OCI-LY1 (cell line): Measurements from ENCODE around the gene NR2F1-AS1.

ENCODE experiments used
- H2AFZ ChIP-seq: fragments of 200-600 bp; sonication (generic), shearing (Covaris generic); 2 replicates; pipeline ENCODE4 v1.6.0; 2014; ENCODE audit warnings: antibody characterized with exemption, mild to moderate bottlenecking, low read length
- H3F3A ChIP-seq: fragments of 200-600 bp; sonication (generic), shearing (Covaris generic); 2 replicates; pipeline ENCODE4 v1.6.0; 2014; ENCODE audit warnings: mild to moderate bottlenecking, antibody characterized with exemption, low read length, moderate library complexity; ENCODE audit not compliant: insufficient read depth
- H3K27ac ChIP-seq: fragments of 200-600 bp; sonication (generic); 2 replicates; pipeline ENCODE4 v1.5.1; 2014; ENCODE audit warnings: low read length, mixed run types, mild to moderate bottlenecking, low read depth; ENCODE audit not compliant: poor library complexity, severe bottlenecking
- H3K27me3 ChIP-seq: fragments of 200-600 bp; sonication (generic); 2 replicates; pipeline ENCODE4 v1.6.0; 2014; ENCODE audit warnings: antibody characterized with exemption, mild to moderate bottlenecking, low read length, moderate library complexity; ENCODE audit not compliant: insufficient read depth
- H3K36me3 ChIP-seq: fragments of 200-600 bp; sonication (generic); 2 replicates; pipeline ENCODE4 v1.6.1; 2014; ENCODE audit warnings: mild to moderate bottlenecking, antibody characterized with exemption, low read length, moderate library complexity, mixed read lengths; ENCODE audit not compliant: insufficient read depth
- H3K4me1 ChIP-seq: fragments of 200-600 bp; sonication (generic); 2 replicates; pipeline ENCODE4 v1.5.1; 2014; ENCODE audit warnings: mild to moderate bottlenecking, low read length, moderate library complexity; ENCODE audit not compliant: insufficient read depth, severe bottlenecking
- H3K4me2 ChIP-seq: fragments of 200-600 bp; sonication (generic), shearing (Covaris generic); 2 replicates; pipeline ENCODE4 v1.6.1; 2014; ENCODE audit warnings: low read length
- H3K4me3 ChIP-seq: fragments of 200-600 bp; sonication (generic); 2 replicates; pipeline ENCODE4 v1.5.1; 2014; ENCODE audit warnings: low read length, low read depth, mild to moderate bottlenecking, mixed read lengths; ENCODE audit not compliant: poor library complexity, severe bottlenecking
- H3K79me2 ChIP-seq: fragments of 200-600 bp; shearing (Covaris generic); 2 replicates; pipeline ENCODE4 v1.6.1; 2016; ENCODE audit warnings: mixed run types, low read length, mixed read lengths; ENCODE audit not compliant: insufficient read depth
- H3K9ac ChIP-seq: fragments of 200-600 bp; sonication (generic), shearing (Covaris generic); 2 replicates; pipeline ENCODE4 v1.6.1; 2014; ENCODE audit warnings: mild to moderate bottlenecking, low read length, mixed read lengths
- H3K9me2 ChIP-seq: fragments of 200-600 bp; sonication (generic), shearing (Covaris generic); 2 replicates; pipeline ENCODE4 v1.6.1; 2014; ENCODE audit warnings: low read depth, mild to moderate bottlenecking, low read length, mixed read lengths
- H3K9me3 ChIP-seq: fragments of 200-600 bp; shearing (Covaris generic); 2 replicates; pipeline ENCODE4 v1.6.1; 2014; ENCODE audit warnings: low read length, mixed read lengths
- H4K20me1 ChIP-seq: fragments of 200-600 bp; sonication (generic), shearing (Covaris generic); 2 replicates; pipeline ENCODE4 v1.6.0; 2016; ENCODE audit warnings: mild to moderate bottlenecking, low read length; ENCODE audit not compliant: insufficient read depth
- EZH2 ChIP-seq: fragments of 200-600 bp; sonication (generic), shearing (Covaris generic); IDR thresholded peaks from 2 replicates; pipeline ENCODE4 v1.8.0; 2017; ENCODE audit warnings: borderline replicate concordance, mixed run types, mild to moderate bottlenecking, antibody characterized with exemption, low read length, moderate library complexity, mixed read lengths
- TF ChIP-seq, protein P1 (sequence below): fragments of 200-600 bp; sonication (generic), shearing (Covaris generic); IDR thresholded peaks from 2 replicates; pipeline ENCODE4 v1.5.1; 2017; ENCODE audit warnings: mild to moderate bottlenecking, antibody characterized with exemption, low read length, moderate library complexity, mixed read lengths

Gene NR2F1-AS1

DNA sequence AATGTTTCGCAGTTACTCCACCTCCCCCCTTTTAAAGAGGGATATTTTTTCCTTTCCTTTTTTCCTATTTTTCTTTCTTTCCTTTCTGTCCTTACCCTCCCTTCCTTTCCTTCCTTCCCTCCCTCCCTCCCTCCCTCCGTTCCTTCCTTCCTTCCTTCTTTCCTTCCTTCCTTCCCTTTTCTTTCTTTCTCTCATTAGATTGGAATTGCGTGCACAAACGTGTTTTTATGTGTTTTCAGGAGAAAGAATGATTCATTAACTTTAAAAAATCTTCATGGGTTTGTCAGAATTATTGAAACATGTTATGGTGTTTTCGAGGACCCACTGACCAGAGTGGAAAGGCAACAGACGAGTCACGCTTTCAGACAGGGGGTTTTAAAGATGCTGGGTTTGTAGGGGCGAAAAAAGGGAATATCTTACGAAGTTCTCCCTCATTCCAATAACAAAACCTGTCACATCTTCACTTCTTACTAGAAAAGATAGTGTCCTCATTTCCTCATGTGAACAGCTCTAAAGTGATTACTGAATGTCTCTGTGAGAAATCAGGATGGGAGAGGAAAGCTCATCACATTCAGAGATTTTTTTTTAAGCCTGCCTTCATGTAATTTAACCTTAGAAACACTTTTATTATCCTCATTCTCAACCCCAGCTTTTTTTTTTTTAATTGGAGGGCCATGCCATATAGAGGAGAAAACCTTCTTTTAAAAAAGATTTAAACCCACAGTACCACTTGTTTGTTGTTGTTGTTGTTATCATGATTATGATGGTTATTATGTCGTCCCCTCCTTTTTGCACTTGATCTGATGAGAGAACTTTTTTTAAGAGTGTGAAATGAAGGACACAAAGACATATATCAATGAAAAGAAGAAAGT is 23.9 kb upstream of the NR2F1-AS1 start:
- no peak overlapping the region for H3K27ac ChIP-seq
- no peaks in the 10 kb centered on the region for H3K9me2 ChIP-seq
- H3K4me1 ChIP-seq = no peaks in the 10 kb centered on the region
- no peak overlapping the region for H2AFZ ChIP-seq
- H3K79me2 ChIP-seq = no peaks in the 10 kb centered on the region
- no peak for TF ChIP-seq EZH2
- TF ChIP-seq, protein P1, sequence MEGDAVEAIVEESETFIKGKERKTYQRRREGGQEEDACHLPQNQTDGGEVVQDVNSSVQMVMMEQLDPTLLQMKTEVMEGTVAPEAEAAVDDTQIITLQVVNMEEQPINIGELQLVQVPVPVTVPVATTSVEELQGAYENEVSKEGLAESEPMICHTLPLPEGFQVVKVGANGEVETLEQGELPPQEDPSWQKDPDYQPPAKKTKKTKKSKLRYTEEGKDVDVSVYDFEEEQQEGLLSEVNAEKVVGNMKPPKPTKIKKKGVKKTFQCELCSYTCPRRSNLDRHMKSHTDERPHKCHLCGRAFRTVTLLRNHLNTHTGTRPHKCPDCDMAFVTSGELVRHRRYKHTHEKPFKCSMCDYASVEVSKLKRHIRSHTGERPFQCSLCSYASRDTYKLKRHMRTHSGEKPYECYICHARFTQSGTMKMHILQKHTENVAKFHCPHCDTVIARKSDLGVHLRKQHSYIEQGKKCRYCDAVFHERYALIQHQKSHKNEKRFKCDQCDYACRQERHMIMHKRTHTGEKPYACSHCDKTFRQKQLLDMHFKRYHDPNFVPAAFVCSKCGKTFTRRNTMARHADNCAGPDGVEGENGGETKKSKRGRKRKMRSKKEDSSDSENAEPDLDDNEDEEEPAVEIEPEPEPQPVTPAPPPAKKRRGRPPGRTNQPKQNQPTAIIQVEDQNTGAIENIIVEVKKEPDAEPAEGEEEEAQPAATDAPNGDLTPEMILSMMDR = no peak
- H3K9me3 ChIP-seq = no peaks in the 10 kb centered on the region
- no peaks in the 10 kb centered on the region for H3K36me3 ChIP-seq
- H3K4me3 ChIP-seq = no peak overlapping the region
- no peaks in the 10 kb centered on the region; the same call in 1 of the 2 replicates for H3K27me3 ChIP-seq
- H4K20me1 ChIP-seq = no peaks in the 10 kb centered on the region
- H3F3A ChIP-seq = no peaks in the 10 kb centered on the region
- H3K4me2 ChIP-seq = no peak overlapping the region
- H3K9ac ChIP-seq = no peak overlapping the region

DNA sequence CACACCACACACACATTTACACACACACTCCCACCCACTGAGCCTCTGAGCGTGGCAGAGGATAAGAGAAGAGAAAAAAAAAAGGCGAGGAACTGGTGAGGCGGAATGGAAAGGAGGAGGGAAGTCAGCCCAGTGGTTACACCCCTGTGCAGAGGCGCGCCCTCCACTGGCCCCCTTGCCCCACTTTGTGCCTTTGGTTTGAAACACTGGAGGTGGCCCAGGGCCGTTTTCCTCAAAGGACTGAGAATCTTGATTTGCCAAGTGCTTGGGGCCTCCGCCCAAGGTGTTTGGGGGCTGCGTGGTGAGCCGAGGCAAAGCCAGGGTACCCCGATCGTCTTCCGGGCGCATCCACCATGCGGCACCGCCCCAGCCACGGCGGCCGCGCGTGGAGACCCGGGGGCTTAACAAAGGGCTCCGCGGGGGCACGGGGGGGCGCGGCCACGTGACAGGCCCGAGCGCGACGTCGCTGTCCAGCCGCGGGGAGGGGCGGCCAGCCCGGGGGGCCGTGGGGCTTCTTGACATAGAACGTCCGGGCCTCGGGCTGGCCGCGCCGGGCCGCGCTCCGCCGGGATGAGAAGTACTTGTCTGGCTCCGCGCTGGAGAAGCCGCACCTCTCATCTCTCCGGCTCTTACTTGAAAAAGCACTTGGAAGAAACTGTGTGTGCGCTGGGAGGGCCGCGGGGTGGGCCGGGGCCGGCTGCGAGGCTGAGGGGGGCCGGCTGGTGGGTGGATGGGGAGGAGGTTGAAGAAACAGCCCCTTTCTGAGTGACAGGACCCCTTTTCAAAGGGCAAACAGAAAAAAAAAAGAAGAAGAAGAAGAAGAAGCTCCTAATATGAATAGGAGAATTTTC is 23.0 kb upstream of the NR2F1-AS1 start:
- Histone ChIP-seq H3K79me2 (no peaks in the 10 kb centered on the region), H4K20me1 (no peaks in the 10 kb centered on the region), H3K4me3 (no peak overlapping the region), H2AFZ (no peak overlapping the region), H3K4me2 (no peak overlapping the region), H3F3A (no peaks in the 10 kb centered on the region), H3K9me3 (no peaks in the 10 kb centered on the region), H3K9ac (no peak overlapping the region), H3K9me2 (no peaks in the 10 kb centered on the region), H3K36me3 (no peaks in the 10 kb centered on the region), H3K4me1 (no peaks in the 10 kb centered on the region), H3K27me3 (no peaks in the 10 kb centered on the region; the same call in 1 of the 2 replicates), H3K27ac (no peak overlapping the region)
- no peak for TF ChIP-seq EZH2
- TF ChIP-seq, protein P1 = no peak

DNA sequence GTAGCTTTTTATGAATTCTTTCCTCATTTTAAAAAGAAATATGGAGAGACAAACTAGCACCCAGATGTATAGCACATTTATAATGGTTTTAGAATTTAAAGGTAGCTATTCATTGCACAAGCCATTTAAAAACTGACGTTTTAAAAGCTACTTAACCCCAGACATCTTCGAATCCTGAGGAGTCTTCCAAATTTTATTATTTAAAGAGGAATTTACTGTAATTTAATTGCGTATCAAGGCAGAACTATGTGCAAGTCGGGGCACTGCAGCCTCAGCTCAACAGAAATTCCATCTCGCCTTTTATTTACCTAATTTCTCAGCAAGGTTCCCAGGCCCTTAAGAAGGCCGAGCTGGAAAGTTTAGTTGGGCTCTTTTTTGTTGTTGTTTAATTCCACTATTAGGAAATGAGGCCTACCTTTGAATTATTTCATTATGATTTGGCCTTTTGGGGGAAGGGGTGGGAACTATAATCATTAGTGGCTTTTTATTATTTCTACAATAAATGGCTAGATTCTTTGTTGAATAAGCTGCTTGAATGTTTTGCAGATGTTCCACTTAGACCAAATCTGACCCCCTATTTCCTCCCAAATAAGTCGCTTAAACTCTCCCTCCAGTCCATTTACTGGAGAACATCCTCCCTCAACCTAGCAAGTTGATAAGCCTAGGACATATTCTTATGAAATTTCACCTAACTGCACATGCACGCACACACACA is 22.2 kb upstream of the NR2F1-AS1 start:
- Histone ChIP-seq H3K36me3 (no peaks in the 10 kb centered on the region), H3K9me3 (no peaks in the 10 kb centered on the region), H3K79me2 (no peaks in the 10 kb centered on the region), H3K27me3 (no peaks in the 10 kb centered on the region; the same call in none of the 2 replicates), H3K9ac (no peak overlapping the region), H2AFZ (no peak overlapping the region), H3K4me3 (no peak overlapping the region), H3K4me1 (no peaks in the 10 kb centered on the region), H3K27ac (no peak overlapping the region), H4K20me1 (no peaks in the 10 kb centered on the region), H3F3A (no peaks in the 10 kb centered on the region), H3K4me2 (no peak overlapping the region), H3K9me2 (no peaks in the 10 kb centered on the region)
- TF ChIP-seq, protein P1 = no peak
- TF ChIP-seq EZH2 = no peak
